Endometrial microvascular endothelial cells (primary cell): ENCODE results near the gene PDZRN3. TPM values are rescaled to one million over a fixed set of nuclear protein-coding genes. Genes with fewer than 3 reads are reported as not detected.

Experiments
- in situ Hi-C: cut with HindIII; loops from 2 replicates; pipeline ENCODE4 v1.10.0; 2017; ENCODE audit warnings: low sequenced_read_pairs, low pct_unique_long_range_greater_than_20kb; ENCODE audit errors: inconsistent ontology term
- total RNA-seq: library from RNA; depleted of rRNA; stranded (reverse); fragments of >200 nt; gene quantifications from one replicate; pipeline ENCODE4 v1.2.3, GENCODE V29; 2015; ENCODE audit errors: inconsistent ontology term

The PDZRN3 gene
- total RNA-seq, 1 donor from 2014 or later = not detected

GRCh38 chr3:73415118-73415517, 209.6 kb downstream of the PDZRN3 start:
- in situ Hi-C loops = no loop called here

- in situ Hi-C loops = no loop called here
Measured at GRCh38 chr3:73413619-73414018, 211.1 kb downstream of the PDZRN3 start.

DNA sequence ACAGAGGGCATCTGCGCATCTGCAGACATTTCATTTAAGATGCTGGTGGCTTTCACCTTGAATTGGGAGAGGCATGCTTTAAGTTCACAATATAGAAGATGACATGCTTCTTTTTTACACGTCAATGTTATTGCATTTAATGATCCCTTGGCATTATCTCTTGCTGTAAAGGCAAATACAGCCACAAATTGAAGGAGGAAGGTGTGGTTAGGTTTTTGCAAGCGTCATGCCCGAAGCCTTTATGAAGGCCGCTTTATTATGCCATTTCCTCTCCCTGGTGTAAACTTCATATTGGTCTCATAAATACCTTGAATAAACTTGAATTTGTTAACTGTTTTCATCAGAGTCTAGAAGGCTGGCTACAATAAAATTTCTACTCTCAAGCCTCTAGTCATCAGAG, 212.7 kb downstream of the PDZRN3 start:
- in situ Hi-C loops = no loop called here

DNA sequence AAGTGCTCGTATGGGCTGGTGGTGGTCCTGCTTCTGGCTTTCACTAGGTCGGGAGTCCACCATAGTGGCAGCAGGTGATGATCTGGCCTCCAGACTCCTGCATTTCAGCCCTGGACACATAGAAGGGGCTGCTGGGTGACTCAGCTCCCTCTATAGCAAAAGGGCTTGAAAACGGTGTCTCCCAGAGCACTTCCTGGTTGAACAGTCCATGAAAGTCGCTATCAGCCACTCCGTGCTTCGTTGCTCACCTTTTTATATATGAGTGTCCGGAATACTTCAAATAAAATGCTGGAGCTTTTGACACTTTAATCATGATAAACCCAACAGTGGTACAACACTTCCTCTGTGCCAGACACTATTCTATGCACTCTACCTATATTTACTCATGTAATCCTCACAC, 213.2 kb downstream of the PDZRN3 start:
- in situ Hi-C loops = no loop called here

GRCh38 chr3:73409138-73409763, 215.5 kb downstream of the PDZRN3 start:
- in situ Hi-C loops = no loop called here

DNA sequence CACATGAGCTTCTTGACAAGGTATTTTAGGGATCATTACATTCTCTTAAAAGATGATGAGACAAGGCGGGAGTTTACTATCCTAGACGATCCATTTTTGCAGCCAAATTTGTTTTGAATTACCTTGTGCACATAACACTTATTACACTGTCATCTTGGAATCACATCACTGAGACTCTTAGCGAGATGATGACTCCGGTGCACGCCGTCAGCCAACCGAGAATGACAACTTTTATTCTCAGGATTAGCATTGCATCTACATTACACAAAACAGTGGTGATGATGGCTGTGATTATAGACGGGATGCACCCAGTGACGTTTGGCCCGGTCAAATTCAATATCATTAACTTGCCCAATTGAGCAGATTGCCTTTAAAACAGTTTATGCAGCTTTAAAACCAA, 216.1 kb downstream of the PDZRN3 start:
- in situ Hi-C loops = no loop called here

GRCh38 chr3:73407577-73407976, 217.2 kb downstream of the PDZRN3 start:
- in situ Hi-C loops = no loop called here

DNA sequence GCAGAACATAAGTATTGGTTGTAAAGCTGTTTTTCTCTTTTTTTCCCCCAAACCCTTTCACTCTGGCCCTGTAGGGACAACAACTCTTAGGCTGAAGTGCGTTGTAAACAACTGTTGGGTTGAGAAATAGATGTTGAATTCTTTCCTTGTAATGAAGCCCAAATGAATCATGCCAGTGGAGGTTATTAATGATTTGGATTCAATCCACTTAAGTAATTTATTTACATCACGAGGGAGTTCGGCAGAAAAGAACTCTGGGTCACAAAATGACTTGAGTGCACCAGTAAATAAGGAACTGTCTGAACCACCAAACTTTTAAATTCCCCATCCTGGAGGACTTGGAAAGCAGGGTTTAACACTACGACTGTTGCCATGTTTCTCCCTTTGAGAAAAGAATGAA, 218.9 kb downstream of the PDZRN3 start:
- in situ Hi-C loops = no loop called here

DNA sequence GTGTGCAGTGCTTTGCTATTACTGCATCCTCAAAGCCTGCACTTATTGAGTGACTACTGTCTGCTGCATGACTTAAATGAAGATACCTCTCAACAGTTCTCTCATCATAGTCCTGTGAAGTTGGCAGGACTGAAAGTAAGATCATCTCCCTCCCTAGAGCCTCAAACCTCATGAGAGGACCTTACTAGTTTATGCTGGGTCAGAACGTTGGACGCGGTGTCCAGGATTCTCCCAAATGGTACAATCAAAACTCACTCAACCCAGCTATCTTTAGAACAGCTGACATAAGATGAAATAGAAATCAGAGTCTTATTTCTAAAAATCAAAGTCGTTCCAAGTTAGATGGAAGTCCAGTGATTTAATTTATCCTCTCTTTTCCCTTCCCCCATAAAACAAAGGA, 219.7 kb downstream of the PDZRN3 start:
- in situ Hi-C loops = no loop called here

DNA sequence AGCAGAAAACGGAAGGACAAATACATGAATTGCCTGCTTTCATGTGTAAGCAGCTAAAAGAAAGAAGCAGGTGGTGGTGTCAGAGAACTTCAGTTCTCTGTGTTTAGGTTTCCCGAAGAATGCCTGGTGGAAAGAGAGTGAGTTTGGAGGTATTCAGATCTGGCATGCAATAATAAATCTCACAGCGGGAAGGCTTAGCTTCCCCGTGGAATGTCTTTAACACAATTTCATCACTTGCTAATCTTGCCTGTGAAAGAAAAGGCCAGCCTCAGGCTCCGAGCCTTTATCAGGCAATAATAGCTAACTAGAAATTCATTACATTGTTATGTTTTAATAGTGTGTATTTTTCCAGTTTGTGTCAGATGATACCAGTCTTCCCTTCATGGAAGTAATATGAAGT, 220.3 kb downstream of the PDZRN3 start:
- in situ Hi-C loops = no loop called here

GRCh38 chr3:73403444-73403843, 221.3 kb downstream of the PDZRN3 start:
- in situ Hi-C loops = no loop called here

GRCh38 chr3:73401616-73402279, 223.0 kb downstream of the PDZRN3 start:
- in situ Hi-C loops = no loop called here

- in situ Hi-C loops = no loop called here
Measured at GRCh38 chr3:73401059-73401458, 223.7 kb downstream of the PDZRN3 start.

- in situ Hi-C loops = no loop called here
Measured at GRCh38 chr3:73399666-73400253, 225.0 kb downstream of the PDZRN3 start.

GRCh38 chr3:73399106-73399505, 225.6 kb downstream of the PDZRN3 start:
- in situ Hi-C loops = no loop called here

DNA sequence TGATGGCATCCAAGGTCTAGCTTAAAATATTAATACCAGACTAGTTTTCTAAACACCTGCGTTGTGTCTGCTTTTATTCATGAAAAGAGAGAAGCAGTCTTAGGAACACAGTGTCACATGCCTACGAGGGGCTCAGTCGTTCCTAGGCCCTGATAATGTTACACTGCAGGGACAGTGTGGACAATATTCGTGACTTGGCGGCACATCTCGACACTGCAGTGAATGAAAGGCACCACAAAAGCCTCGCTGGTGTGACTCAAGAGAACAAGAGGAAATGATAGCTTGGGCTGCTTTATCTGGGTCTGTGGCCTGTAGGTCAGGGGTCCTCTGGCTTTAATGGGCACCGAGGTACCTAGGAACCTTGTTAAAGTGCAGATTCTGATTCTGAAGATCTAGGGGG, 226.7 kb downstream of the PDZRN3 start:
- in situ Hi-C loops = no loop called here

- in situ Hi-C loops = no loop called here
Measured at GRCh38 chr3:73394240-73394639, 230.5 kb downstream of the PDZRN3 start.

- in situ Hi-C loops = no loop called here
Measured at GRCh38 chr3:73393005-73393404, 231.7 kb downstream of the PDZRN3 start.

DNA sequence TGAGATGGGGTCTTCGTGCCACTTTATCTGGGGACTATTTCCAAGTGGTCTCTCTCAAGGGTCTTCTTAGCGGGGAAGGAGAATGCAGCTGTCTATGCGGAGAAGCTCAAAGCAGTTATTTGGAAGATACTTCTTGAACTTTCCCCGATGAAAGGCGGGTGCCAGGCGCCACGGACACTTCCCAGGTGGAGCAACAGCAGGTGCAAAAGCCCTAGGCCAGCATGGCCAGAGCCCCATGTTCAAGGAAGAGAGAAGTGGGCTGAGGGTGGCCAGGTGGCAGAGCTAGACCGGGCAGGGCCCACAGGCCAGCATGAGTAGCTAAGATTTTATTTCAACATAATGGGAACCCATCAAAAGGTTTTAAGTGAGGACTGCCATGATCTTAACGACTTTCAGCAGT, 232.8 kb downstream of the PDZRN3 start:
- in situ Hi-C loops = no loop called here

DNA sequence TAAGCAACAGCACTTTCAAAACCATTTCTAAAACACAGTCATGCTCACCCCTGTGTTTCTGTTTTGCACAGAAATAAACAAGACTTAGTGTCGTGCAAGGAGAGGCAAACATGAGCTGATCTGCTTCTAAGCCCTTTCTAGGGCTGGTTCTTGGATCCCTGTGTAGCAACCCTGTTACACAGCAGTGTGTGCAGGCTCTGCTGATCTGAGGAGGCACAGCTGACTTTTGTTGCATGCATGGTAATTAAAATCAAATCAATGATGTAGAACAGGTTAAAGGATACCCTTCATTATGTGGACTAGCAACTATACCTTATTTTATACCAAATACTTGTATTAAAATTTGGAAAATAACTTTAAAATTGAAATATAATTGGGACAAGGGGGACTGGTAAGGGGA, 234.8 kb downstream of the PDZRN3 start:
- in situ Hi-C loops = no loop called here
